PC-3 (cell line): ENCODE data around the gene PDGFD. TPM values are rescaled to one million over a fixed set of nuclear protein-coding genes. Genes with fewer than 3 reads are reported as not detected.

ENCODE experiments used
- ATAC-seq: fragments of 200-7000 bp; cut with Tn5 transposase; 2 replicates; pipeline ENCODE4 v1.9.1; 2020; ENCODE audit warnings: mild to moderate bottlenecking, moderate library complexity
- BruUV-seq: library from RNA; stranded (reverse); fragments of 400-500 nt; replicated peaks from 2 replicates; lab custom pipeline; 2021; lab: Mats Ljungman, UMichigan
- CTCF ChIA-PET: fragments of 300-600 bp; sonication (Branson Sonifier 250); formaldehyde crosslinking; loops from one replicate; lab custom pipeline; 2022; ENCODE audit warnings: antibody characterized with exemption; lab: Charles Lee
- POLR2A ChIA-PET: fragments of 300-600 bp; sonication (Branson Sonifier 250); formaldehyde crosslinking; loops from one replicate; lab custom pipeline; 2022; ENCODE audit warnings: antibody characterized with exemption; ENCODE audit not compliant: unreplicated experiment; lab: Charles Lee
- DNase-seq: peaks from one replicate; pipeline ENCODE4 v3.0.0-alpha.2; 2015
- H2AFZ ChIP-seq: fragments of 300-600 bp; sonication (generic); 2 replicates; pipeline ENCODE4 v1.6.0; 2016; ENCODE audit warnings: antibody characterized with exemption, low read length
- H3F3A ChIP-seq: fragments of 300-600 bp; sonication (generic); one replicate; pipeline ENCODE4 v1.6.0; 2017; ENCODE audit warnings: antibody characterized with exemption, low read length, control low read depth, mild to moderate bottlenecking; ENCODE audit not compliant: unreplicated experiment
- H3K27ac ChIP-seq: fragments of 300-600 bp; sonication (generic); 2 replicates; pipeline ENCODE4 v1.5.1; 2016; ENCODE audit warnings: mild to moderate bottlenecking, low read length
- H3K27me3 ChIP-seq: fragments of 300-600 bp; sonication (generic); 2 replicates; pipeline ENCODE4 v1.6.1; 2016; ENCODE audit warnings: low read length, mixed read lengths
- H3K36me3 ChIP-seq: fragments of 300-600 bp; sonication (generic); 2 replicates; pipeline ENCODE4 v1.6.1; 2016; ENCODE audit warnings: low read depth, mixed run types, low read length, mixed read lengths
- H3K4me1 ChIP-seq: fragments of 300-600 bp; sonication (generic); 2 replicates; pipeline ENCODE4 v1.5.1; 2016; ENCODE audit warnings: low read length; ENCODE audit not compliant: insufficient read depth
- H3K4me2 ChIP-seq: fragments of 300-600 bp; sonication (generic); 2 replicates; pipeline ENCODE4 v1.6.0; 2016; ENCODE audit warnings: low read length
- H3K4me3 ChIP-seq: fragments of 300-600 bp; sonication (generic); 2 replicates; pipeline ENCODE4 v1.5.1; 2016; ENCODE audit warnings: mild to moderate bottlenecking, low read length, mixed read lengths
- H3K79me2 ChIP-seq: fragments of 300-600 bp; sonication (generic); 2 replicates; pipeline ENCODE4 v1.6.1; 2017; ENCODE audit warnings: low read length, mixed read lengths
- H3K9ac ChIP-seq: fragments of 300-600 bp; sonication (generic); 2 replicates; pipeline ENCODE4 v1.6.0; 2016; ENCODE audit warnings: mild to moderate bottlenecking, low read length
- H3K9me2 ChIP-seq: fragments of 300-600 bp; sonication (generic); replicated peaks from 2 replicates; pipeline ENCODE4 v1.6.1; 2016; ENCODE audit warnings: mixed run types, low read length, mixed read lengths
- H3K9me3 ChIP-seq: fragments of 300-600 bp; sonication (generic); 2 replicates; pipeline ENCODE4 v1.6.1; 2016; ENCODE audit warnings: low read length, mixed read lengths
- H4K20me1 ChIP-seq: fragments of 300-600 bp; sonication (generic); 2 replicates; pipeline ENCODE4 v1.6.1; 2016; ENCODE audit warnings: low read length, mixed read lengths
- CTCF ChIP-seq: fragments of 300-600 bp; sonication (generic); conservative IDR thresholded peaks from 2 replicates; pipeline ENCODE4 v1.5.1; 2017; ENCODE audit warnings: antibody characterized with exemption, low read depth, mild to moderate bottlenecking, low read length
- EZH2 ChIP-seq: fragments of 300-600 bp; sonication (generic); IDR thresholded peaks from one replicate; pipeline ENCODE4 v1.6.1; 2017; ENCODE audit warnings: antibody characterized with exemption, mild to moderate bottlenecking, low read length; ENCODE audit not compliant: unreplicated experiment
- EZH2phosphoT487 ChIP-seq: fragments of 300-600 bp; sonication (generic); IDR thresholded peaks from 2 replicates; pipeline ENCODE4 v1.6.1; 2018; ENCODE audit warnings: mild to moderate bottlenecking, antibody characterized with exemption, low read length, borderline replicate concordance
- intact Hi-C: fragments of 100-400 bp; cut with micrococcal nuclease; formaldehyde crosslinking; loops from 2 replicates; pipeline ENCODE4 v1.9.0; 2023
- total RNA-seq: library from RNA; depleted of rRNA; stranded (reverse); fragments of >200 nt; gene quantifications from 2 replicates; pipeline ENCODE4 v1.2.3, GENCODE V29; 2014

The PDGFD gene
- total RNA-seq, 1 experiment from 2014 or later, result 5.0 TPM

- no peaks in the 10 kb centered on the region for H3K79me2 ChIP-seq
- H3K4me1 ChIP-seq, result no peaks in the 10 kb centered on the region
- H3K4me2 ChIP-seq, result no peak overlapping the region
- TF ChIP-seq EZH2phosphoT487 (no peak), EZH2 (no peak), CTCF (no peak)
- no peaks in the 10 kb centered on the region for H3K9me3 ChIP-seq
- DNase-seq (peak; percentile 21), ATAC-seq (no peak)
- H3K27ac ChIP-seq, result no peak overlapping the region
- no peaks in the 10 kb centered on the region for H3K9me2 ChIP-seq
- H3F3A ChIP-seq, result no peaks in the 10 kb centered on the region
- H3K27me3 ChIP-seq, result peaks cover 8% of the 10 kb centered on the region; the same call in 1 of the 2 replicates
- ChIA-PET POLR2A (no interaction called here), CTCF (no interaction called here)
- H2AFZ ChIP-seq, result no peak overlapping the region
- no peaks in the 10 kb centered on the region for H4K20me1 ChIP-seq
- H3K9ac ChIP-seq, result no peak overlapping the region
- intact Hi-C loops, result no loop called here
- no TSS peak for BruUV-seq
- H3K36me3 ChIP-seq, result no peaks in the 10 kb centered on the region
- no peak overlapping the region for H3K4me3 ChIP-seq
Measured at GRCh38 chr11:103872748-103873147, 291.2 kb downstream of the PDGFD start.

GRCh38 chr11:103871923-103872551, 291.9 kb downstream of the PDGFD start:
- Histone ChIP-seq H3F3A (no peaks in the 10 kb centered on the region), H3K4me3 (no peak overlapping the region), H3K79me2 (no peaks in the 10 kb centered on the region), H3K27me3 (peaks cover 8% of the 10 kb centered on the region; the same call in 1 of the 2 replicates), H4K20me1 (no peaks in the 10 kb centered on the region), H3K9me2 (no peaks in the 10 kb centered on the region), H3K36me3 (no peaks in the 10 kb centered on the region), H2AFZ (no peak overlapping the region), H3K9me3 (no peaks in the 10 kb centered on the region), H3K4me2 (no peak overlapping the region), H3K27ac (no peak overlapping the region), H3K9ac (no peak overlapping the region), H3K4me1 (no peaks in the 10 kb centered on the region)
- BruUV-seq, result no TSS peak
- POLR2A ChIA-PET, result no interaction called here
- CTCF ChIA-PET, result no interaction called here
- intact Hi-C loops, result no loop called here
- ATAC-seq (no peak), DNase-seq (no peak)
- no peak for TF ChIP-seq EZH2phosphoT487
- no peak for TF ChIP-seq CTCF
- no peak for TF ChIP-seq EZH2

GRCh38 chr11:103870821-103871309, 293.1 kb downstream of the PDGFD start:
- Histone ChIP-seq H3K27ac (no peak overlapping the region), H3K9ac (no peak overlapping the region), H3K9me2 (no peaks in the 10 kb centered on the region), H3K36me3 (no peaks in the 10 kb centered on the region), H3K27me3 (peaks cover 8% of the 10 kb centered on the region; the same call in 1 of the 2 replicates), H3K79me2 (no peaks in the 10 kb centered on the region), H3K4me2 (no peak overlapping the region), H3K9me3 (no peaks in the 10 kb centered on the region), H2AFZ (no peak overlapping the region), H3K4me3 (no peak overlapping the region), H3F3A (no peaks in the 10 kb centered on the region), H3K4me1 (no peaks in the 10 kb centered on the region), H4K20me1 (no peaks in the 10 kb centered on the region)
- CTCF ChIA-PET, result no interaction called here
- TF ChIP-seq EZH2phosphoT487 (no peak), CTCF (no peak), EZH2 (no peak)
- POLR2A ChIA-PET, result no interaction called here
- no peak for ATAC-seq
- no peak for DNase-seq
- no TSS peak for BruUV-seq
- intact Hi-C loops, result no loop called here
